Panc1 (cell line): ENCODE results near the gene RNMT. TPM values are rescaled to one million over a fixed set of nuclear protein-coding genes. Genes with fewer than 3 reads are reported as not detected.
"Not testable (repeated sequence)": the region's sequence is repeated elsewhere in the genome, so short reads cannot be mapped to it uniquely, and the experiment has no call there.

ENCODE experiments used
- ATAC-seq: fragments of 200-7000 bp; cut with Tn5 transposase; 2 replicates; pipeline ENCODE4 v1.9.1; 2020; ENCODE audit warnings: mild to moderate bottlenecking, moderate library complexity
- BruUV-seq: library from RNA; stranded (reverse); fragments of 400-500 nt; replicated peaks from 2 replicates; lab custom pipeline; 2021; lab: Mats Ljungman, UMichigan
- CTCF ChIA-PET: fragments of 300-600 bp; sonication (Branson Sonifier 250); formaldehyde crosslinking; loops from one replicate; lab custom pipeline; 2022; ENCODE audit warnings: antibody characterized with exemption; lab: Charles Lee
- POLR2A ChIA-PET: fragments of 300-600 bp; sonication (Branson Sonifier 250); formaldehyde crosslinking; loops from one replicate; lab custom pipeline; 2022; ENCODE audit warnings: antibody characterized with exemption; lab: Charles Lee
- DNase-seq: peaks from one replicate; pipeline ENCODE4 v3.0.0-alpha.2; 2010; ENCODE audit warnings: low read depth, low spot score
- H3K27ac ChIP-seq: 2 replicates; pipeline ENCODE4 v1.5.1; 2011; ENCODE audit warnings: mild to moderate bottlenecking, low read length, inconsistent platforms
- H3K27me3 ChIP-seq: fragments of 200-500 bp; sonication (Bioruptor generic); 2 replicates; pipeline ENCODE4 v1.6.0; 2014; ENCODE audit warnings: low read length, inconsistent platforms; ENCODE audit not compliant: control insufficient read depth, insufficient read depth
- H3K36me3 ChIP-seq: fragments of 200-500 bp; sonication (Bioruptor generic); 2 replicates; pipeline ENCODE4 v1.5.1; 2014; ENCODE audit warnings: inconsistent platforms, mild to moderate bottlenecking, low read length, moderate library complexity; ENCODE audit not compliant: control insufficient read depth, insufficient read depth
- H3K4me1 ChIP-seq: 2 replicates; pipeline ENCODE4 v1.5.1; 2011; ENCODE audit warnings: inconsistent platforms, mild to moderate bottlenecking, low read length, moderate library complexity; ENCODE audit not compliant: control insufficient read depth, insufficient read depth
- H3K4me3 ChIP-seq, 2 experiments: 2 replicates each; pipeline ENCODE4 v1.5.1; 2011 to 2012; ENCODE audit warnings: low read depth in 2 of 2, low read length in 2 of 2, mild to moderate bottlenecking in 2 of 2, inconsistent platforms in 1 of 2, moderate library complexity in 1 of 2
- H3K9me3 ChIP-seq: fragments of 200-500 bp; sonication (Bioruptor generic); 2 replicates; pipeline ENCODE4 v1.5.1; 2014; ENCODE audit warnings: low read depth, mild to moderate bottlenecking, inconsistent platforms, low read length, moderate library complexity; ENCODE audit not compliant: control insufficient read depth, insufficient read depth
- CTCF ChIP-seq: fragments of 450-650 bp; IDR thresholded peaks from 2 replicates; pipeline ENCODE4 v1.5.1; 2017; ENCODE audit warnings: mild to moderate bottlenecking
- POLR2AphosphoS5 ChIP-seq: IDR thresholded peaks from 2 replicates; pipeline ENCODE4 v1.6.1; 2012; ENCODE audit warnings: mild to moderate bottlenecking, low read depth, low read length, moderate library complexity
- REST ChIP-seq, 2 experiments: IDR thresholded peaks; 2 replicates each; pipeline ENCODE4 v1.6.1; 2011 to 2012; ENCODE audit warnings: low read depth in 2 of 2, control low read depth in 1 of 2, low read length in 1 of 2, mild to moderate bottlenecking in 1 of 2, moderate library complexity in 1 of 2; ENCODE audit not compliant: insufficient read depth in 1 of 2
- SIN3A ChIP-seq: IDR thresholded peaks from 2 replicates; pipeline ENCODE4 v1.6.1; 2012; ENCODE audit warnings: low read depth, mild to moderate bottlenecking, low read length, moderate library complexity, borderline replicate concordance; ENCODE audit not compliant: insufficient read depth
- TCF7L2 ChIP-seq: IDR thresholded peaks from 2 replicates; pipeline ENCODE4 v1.6.1; 2011; ENCODE audit warnings: mild to moderate bottlenecking, low read depth, low read length, inconsistent platforms
- in situ Hi-C: cut with HindIII; loops from 2 replicates; pipeline ENCODE4 v1.10.0; 2016; ENCODE audit warnings: low sequenced_read_pairs, low pct_unique_long_range_greater_than_20kb
- intact Hi-C: fragments of 100-400 bp; cut with micrococcal nuclease; formaldehyde crosslinking; loops from one replicate; pipeline ENCODE4 v1.10.0; 2022; ENCODE audit not compliant: unreplicated experiment
- total RNA-seq: library from RNA; stranded (reverse); gene quantifications from one replicate; pipeline ENCODE4 v1.2.1, GENCODE V29; 2021; ENCODE audit not compliant: unreplicated experiment

Gene RNMT
- total RNA-seq, 1 experiment from 2014 or later: 26.9 TPM

GRCh38 chr18:13684546-13684945, 41.9 kb upstream of the RNMT start:
- Histone ChIP-seq H3K9me3 (no peaks in the 10 kb centered on the region), H3K27ac (no peak overlapping the region), H3K36me3 (no peaks in the 10 kb centered on the region; the same call in 1 of the 2 replicates), H3K4me3 (no peak overlapping the region), H3K27me3 (no peaks in the 10 kb centered on the region), H3K4me1 (no peaks in the 10 kb centered on the region)
- ChIA-PET CTCF (no interaction called here), POLR2A (no interaction called here)
- ATAC-seq: no peak
- intact Hi-C loops (no loop called here), in situ Hi-C loops (no loop called here)
- no TSS peak for BruUV-seq
- TF ChIP-seq CTCF (no peak), POLR2AphosphoS5 (no peak), TCF7L2 (no peak), SIN3A (no peak), REST (IDR thresholded peaks at IDR 0.05; ENCODE audit: insufficient read depth in 1 of 2, low read depth in 2 of 2, low read length in 1 of 2) (no peak)
- DNase-seq: no peak

GRCh38 chr18:13688191-13689136, 38.0 kb upstream of the RNMT start:
- TF ChIP-seq CTCF: no peak
- TF ChIP-seq SIN3A: no peak
- no peak for TF ChIP-seq POLR2AphosphoS5
- no peak for TF ChIP-seq REST (IDR thresholded peaks at IDR 0.05; ENCODE audit: insufficient read depth in 1 of 2, low read depth in 2 of 2, low read length in 1 of 2)
- TF ChIP-seq TCF7L2: no peak
- CTCF ChIA-PET: no interaction called here
- Histone ChIP-seq H3K4me3 (no peak overlapping the region), H3K36me3 (no peaks in the 10 kb centered on the region), H3K27ac (no peak overlapping the region), H3K27me3 (no peaks in the 10 kb centered on the region), H3K9me3 (no peaks in the 10 kb centered on the region), H3K4me1 (no peaks in the 10 kb centered on the region)
- in situ Hi-C loops: no loop called here
- DNase-seq: no peak
- no peak for ATAC-seq
- POLR2A ChIA-PET: no interaction called here
- intact Hi-C loops: no loop called here
- BruUV-seq: no TSS peak

GRCh38 chr18:13690060-13690459, 36.4 kb upstream of the RNMT start:
- DNase-seq, H3K27me3 ChIP-seq, H3K4me1 ChIP-seq, H3K4me3 ChIP-seq, in situ Hi-C loops, H3K36me3 ChIP-seq, intact Hi-C loops, H3K9me3 ChIP-seq, POLR2A ChIA-PET, H3K27ac ChIP-seq, BruUV-seq, ATAC-seq, CTCF ChIA-PET: not testable (repeated sequence)
